Neuronal stem cell (in vitro differentiated cells): ENCODE results near the gene CDH20.
A peak's percentile ranks its signal among the peaks of the same experiment; 100 is the strongest.

ENCODE experiments used
- DNase-seq: peaks from one replicate; pipeline ENCODE4 v3.0.0-alpha.2; 2013; ENCODE audit warnings: low spot score
- H2AFZ ChIP-seq: one replicate; pipeline ENCODE4 v1.6.1; 2013; ENCODE audit warnings: mild to moderate bottlenecking, low read length, inconsistent platforms
- H2AK5ac ChIP-seq: 2 replicates; pipeline ENCODE4 v1.6.1; 2013; ENCODE audit warnings: low read depth, mild to moderate bottlenecking, inconsistent platforms, low read length, moderate library complexity, mixed read lengths
- H2BK120ac ChIP-seq: 2 replicates; pipeline ENCODE4 v1.6.1; 2013; ENCODE audit warnings: low read depth, mild to moderate bottlenecking, inconsistent platforms, low read length, moderate library complexity, mixed read lengths
- H2BK12ac ChIP-seq: one replicate; pipeline ENCODE4 v1.6.1; 2013; ENCODE audit warnings: low read length, inconsistent platforms
- H2BK15ac ChIP-seq: 2 replicates; pipeline ENCODE4 v1.6.1; 2013; ENCODE audit warnings: mild to moderate bottlenecking, low read length, inconsistent platforms, mixed read lengths
- H2BK5ac ChIP-seq: one replicate; pipeline ENCODE4 v1.6.1; 2013; ENCODE audit warnings: inconsistent platforms, mild to moderate bottlenecking, low read length, moderate library complexity
- H3K14ac ChIP-seq: one replicate; pipeline ENCODE4 v1.6.1; 2013; ENCODE audit warnings: low read length, inconsistent platforms
- H3K18ac ChIP-seq: 2 replicates; pipeline ENCODE4 v1.6.1; 2013; ENCODE audit warnings: low read length, inconsistent platforms
- H3K23ac ChIP-seq: 2 replicates; pipeline ENCODE4 v1.6.1; 2013; ENCODE audit warnings: low read depth, mild to moderate bottlenecking, mixed read lengths, low read length, inconsistent platforms; ENCODE audit not compliant: poor library complexity
- H3K27ac ChIP-seq: replicated peaks from 3 replicates; pipeline ENCODE4 v1.5.1; 2013; ENCODE audit warnings: low read length, inconsistent platforms
- H3K27me3 ChIP-seq, 3 experiments: 2 replicates each; pipeline ENCODE4 v1.6.1; 2013; ENCODE audit warnings: low read length in 3 of 3, mild to moderate bottlenecking in 2 of 3, inconsistent platforms in 1 of 3, low read depth in 1 of 3, mixed read lengths in 1 of 3, moderate library complexity in 1 of 3; ENCODE audit not compliant: control insufficient read depth in 3 of 3, insufficient read depth in 3 of 3
- H3K36me3 ChIP-seq, 2 donors: replicated peaks in 1 of 2; 2 replicates each; pipeline ENCODE4 v1.6.1; 2013; ENCODE audit warnings: low read length in 2 of 2; ENCODE audit not compliant: control insufficient read depth in 2 of 2, insufficient read depth in 2 of 2
- H3K4ac ChIP-seq: 2 replicates; pipeline ENCODE4 v1.6.1; 2013; ENCODE audit warnings: inconsistent platforms, mild to moderate bottlenecking, low read length, moderate library complexity
- H3K4me1 ChIP-seq, 2 donors: 1 replicate in 1 of 2; 2 replicates in 1 of 2; pipeline ENCODE4 v1.6.1; 2013; ENCODE audit warnings: low read length in 2 of 2, low read depth in 1 of 2; ENCODE audit not compliant: control insufficient read depth in 2 of 2, insufficient read depth in 1 of 2
- H3K4me2 ChIP-seq: one replicate; pipeline ENCODE4 v1.6.1; 2013; ENCODE audit warnings: mild to moderate bottlenecking, low read length, inconsistent platforms; ENCODE audit not compliant: insufficient read depth, poor library complexity, severe bottlenecking
- H3K4me3 ChIP-seq, 2 donors: 2 replicates each; pipeline ENCODE4 v1.5.1; 2013; ENCODE audit warnings: low read length in 2 of 2, mild to moderate bottlenecking in 2 of 2, inconsistent platforms in 1 of 2, moderate library complexity in 1 of 2
- H3K79me1 ChIP-seq: one replicate; pipeline ENCODE4 v1.6.1; 2013; ENCODE audit warnings: low read depth, mild to moderate bottlenecking, inconsistent platforms, low read length, moderate library complexity
- H3K9ac ChIP-seq: one replicate; pipeline ENCODE4 v1.6.1; 2013; ENCODE audit warnings: mild to moderate bottlenecking, low read depth, low read length, inconsistent platforms; ENCODE audit not compliant: poor library complexity
- H3K9me3 ChIP-seq, 2 donors: replicated peaks in 1 of 2; 2 replicates each; pipeline versions ENCODE3 to v1.6.1; 2013; ENCODE audit warnings: low read length in 2 of 2, mild to moderate bottlenecking in 2 of 2, inconsistent platforms in 1 of 2, low read depth in 1 of 2, mixed read lengths in 1 of 2, moderate library complexity in 1 of 2; ENCODE audit not compliant: control insufficient read depth in 2 of 2, insufficient read depth in 1 of 2
- H4K8ac ChIP-seq: one replicate; pipeline ENCODE4 v1.6.1; 2013; ENCODE audit warnings: low read depth, mild to moderate bottlenecking, inconsistent platforms, low read length, moderate library complexity
- H4K91ac ChIP-seq: one replicate; pipeline ENCODE4 v1.6.1; 2013; ENCODE audit warnings: low read length, low read depth, mild to moderate bottlenecking, inconsistent platforms; ENCODE audit not compliant: poor library complexity
- WGBS, 2 donors: extraction: QIAGEN DNeasy Blood & Tissue Kit; methylation state at CpG; one replicate each; pipeline ENCODE4 v1.1.7; 2013; ENCODE audit warnings: missing lambda C conversion rate in 2 of 2, mixed read lengths in 1 of 2; ENCODE audit not compliant: insufficient read length in 2 of 2, insufficient replicate concordance in 1 of 2; ENCODE audit errors: extremely low coverage in 2 of 2; 5-methylcytosine and 5-hydroxymethylcytosine counted together

CDH20 gene

DNA sequence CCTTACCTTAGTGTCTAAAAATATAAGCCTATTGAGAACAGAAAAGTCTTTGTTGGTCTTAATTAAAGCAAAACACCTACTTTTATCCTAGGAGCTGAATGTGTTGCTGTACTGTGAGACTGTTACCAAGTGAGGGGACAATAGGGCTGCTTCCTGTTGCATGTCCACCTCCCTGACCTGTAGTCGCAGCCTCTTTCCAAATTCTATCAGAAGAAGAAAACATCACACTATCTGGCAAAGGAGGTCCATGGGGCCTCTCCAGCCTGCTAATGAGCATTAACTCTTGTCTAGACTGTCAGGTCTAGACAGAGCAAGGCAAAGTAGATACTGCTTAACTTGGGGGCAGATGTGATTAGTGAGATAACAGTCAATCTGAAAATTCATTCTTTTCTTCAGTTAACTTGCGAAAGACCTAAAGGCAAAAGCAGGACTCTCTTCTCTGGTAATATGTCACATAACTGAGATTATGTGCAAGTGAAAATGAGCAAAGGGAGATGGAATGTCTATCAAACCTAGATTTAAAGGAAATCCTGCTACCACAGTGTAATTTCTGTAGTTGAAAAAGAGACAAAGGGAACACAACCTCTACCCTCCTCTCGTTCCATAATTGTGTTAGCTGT lies 66.9 kb downstream of the CDH20 start:
- Histone ChIP-seq H3K4me3 (no peak overlapping the region), H3K9ac (no peak overlapping the region), H3K4me1 (peaks cover 0 to 21% of the 10 kb centered on the region in 2 donors), H3K18ac (no peak overlapping the region), H3K79me1 (no peaks in the 10 kb centered on the region), H2BK120ac (no peak overlapping the region), H2AFZ (no peak overlapping the region), H3K27ac (no peak overlapping the region), H3K27me3 (no peaks in the 10 kb centered on the region), H3K4ac (no peak overlapping the region), H3K14ac (no peak overlapping the region), H4K91ac (no peak overlapping the region), H3K9me3 (peaks cover 0 to 6% of the 10 kb centered on the region in 2 donors), H2BK12ac (no peak overlapping the region), H3K4me2 (no peak overlapping the region), H3K23ac (no peak overlapping the region), H3K36me3 (no peaks in the 10 kb centered on the region), H2BK15ac (no peak overlapping the region), H2BK5ac (no peak overlapping the region), H4K8ac (no peak overlapping the region), H2AK5ac (no peak overlapping the region)
- peak; percentile 11 for DNase-seq
- WGBS, 2 donors = no CpG with 5 or more reads among the region's 3 CpGs

DNA sequence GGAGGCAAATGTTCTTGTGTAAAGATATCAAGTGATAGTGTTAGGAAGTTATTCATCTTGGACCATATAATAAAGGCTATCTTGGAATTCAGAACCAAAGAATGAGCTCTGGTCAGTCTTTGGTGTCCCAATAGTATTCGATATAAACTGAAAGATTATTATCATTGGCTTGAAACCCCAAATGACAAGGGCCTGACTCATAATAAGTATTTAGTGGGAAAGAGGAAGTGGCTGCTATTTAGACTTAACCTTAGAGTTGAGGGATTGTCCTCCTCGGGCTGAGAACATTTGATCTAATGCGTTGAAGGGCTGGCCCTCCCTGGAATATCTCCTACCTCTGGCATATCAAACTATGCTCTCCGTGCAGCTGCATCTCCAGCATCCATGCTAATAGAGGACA lies 67.5 kb downstream of the CDH20 start:
- H3K79me1 ChIP-seq = no peaks in the 10 kb centered on the region
- no peak overlapping the region for H2BK15ac ChIP-seq
- H4K8ac ChIP-seq = no peak overlapping the region
- no peak overlapping the region for H3K4me2 ChIP-seq
- no peak overlapping the region for H3K4ac ChIP-seq
- H2BK120ac ChIP-seq = no peak overlapping the region
- no peak overlapping the region for H4K91ac ChIP-seq
- H3K14ac ChIP-seq = no peak overlapping the region
- no peaks in the 10 kb centered on the region for H3K27me3 ChIP-seq
- no peak overlapping the region for H3K9ac ChIP-seq
- H3K9me3 ChIP-seq = peaks cover 0 to 6% of the 10 kb centered on the region in 2 donors
- H3K4me1 ChIP-seq = peaks cover 1 to 21% of the 10 kb centered on the region in 2 donors
- no peak overlapping the region for H2AK5ac ChIP-seq
- H2AFZ ChIP-seq = no peak overlapping the region
- H2BK5ac ChIP-seq = no peak overlapping the region
- no peak overlapping the region for H2BK12ac ChIP-seq
- H3K27ac ChIP-seq = no peak overlapping the region
- H3K23ac ChIP-seq = no peak overlapping the region
- no peak overlapping the region for H3K4me3 ChIP-seq
- no peaks in the 10 kb centered on the region for H3K36me3 ChIP-seq
- no CpG with 5 or more reads among the region's 4 CpGs for WGBS, 2 donors
- H3K18ac ChIP-seq = no peak overlapping the region
- DNase-seq = no peak

DNA sequence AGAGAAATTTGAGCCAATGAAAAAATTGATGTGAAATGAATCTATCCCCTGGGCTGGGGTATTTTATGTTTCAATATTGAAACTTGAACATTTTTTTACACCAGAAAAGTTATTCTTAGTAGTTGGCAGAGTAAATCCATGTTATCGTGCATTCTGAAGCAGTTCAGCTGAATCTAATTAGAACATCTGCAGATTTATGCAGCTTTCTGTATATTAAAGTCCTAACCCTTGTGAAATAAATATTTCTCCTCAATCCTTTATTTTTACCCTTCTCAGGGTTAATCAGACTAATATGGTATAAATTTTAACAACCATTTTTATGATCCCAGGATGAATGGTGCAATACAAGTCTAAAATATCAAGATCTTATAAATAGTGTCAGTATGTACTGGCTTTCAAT lies 69.5 kb downstream of the CDH20 start:
- Histone ChIP-seq H3K14ac (no peak overlapping the region), H3K18ac (no peak overlapping the region), H2BK12ac (no peak overlapping the region), H3K4me3 (no peak overlapping the region), H2BK5ac (no peak overlapping the region), H3K9me3 (peaks cover 0 to 6% of the 10 kb centered on the region in 2 donors), H4K8ac (no peak overlapping the region), H2BK15ac (no peak overlapping the region), H3K4me2 (no peak overlapping the region), H4K91ac (no peak overlapping the region), H2BK120ac (no peak overlapping the region), H3K36me3 (no peaks in the 10 kb centered on the region), H3K27me3 (no peaks in the 10 kb centered on the region), H3K4ac (no peak overlapping the region), H3K23ac (no peak overlapping the region), H3K79me1 (no peaks in the 10 kb centered on the region), H2AFZ (no peak overlapping the region), H3K9ac (no peak overlapping the region), H2AK5ac (no peak overlapping the region), H3K27ac (no peak overlapping the region), H3K4me1 (peaks cover 2 to 21% of the 10 kb centered on the region in 2 donors)
- DNase-seq = no peak
- no CpG with 5 or more reads among the region's 1 CpG for WGBS, 2 donors

DNA sequence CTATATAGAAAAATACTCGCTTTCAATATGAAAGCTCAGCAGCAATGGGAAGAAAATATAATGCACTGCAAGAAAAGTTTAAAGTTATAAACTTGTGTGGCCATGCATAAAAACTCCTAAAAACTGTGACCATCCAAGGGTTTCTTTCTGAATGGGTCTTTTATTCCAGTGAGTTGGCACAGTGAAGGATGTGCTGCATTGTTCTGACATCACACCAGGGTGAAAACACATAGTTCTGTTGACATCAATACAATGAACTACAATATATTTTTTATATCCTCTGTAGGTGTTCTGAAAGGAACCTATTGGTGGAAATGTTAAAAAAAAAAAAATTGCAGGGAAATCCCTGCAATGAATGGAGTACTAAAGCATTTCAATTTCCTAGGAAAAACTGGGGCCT lies 80.2 kb downstream of the CDH20 start:
- Histone ChIP-seq H4K91ac (no peak overlapping the region), H3K27ac (no peak overlapping the region), H3K18ac (no peak overlapping the region), H2AFZ (no peak overlapping the region), H3K36me3 (no peaks in the 10 kb centered on the region), H3K79me1 (no peaks in the 10 kb centered on the region), H3K4me2 (no peak overlapping the region), H2AK5ac (no peak overlapping the region), H3K4me1 (peaks cover 0 to 23% of the 10 kb centered on the region in 2 donors), H3K9ac (no peak overlapping the region), H3K23ac (no peak overlapping the region), H2BK5ac (no peak overlapping the region), H3K4me3 (no peak overlapping the region), H4K8ac (no peak overlapping the region), H3K9me3 (peaks cover 0 to 3% of the 10 kb centered on the region in 2 donors), H3K14ac (no peak overlapping the region), H2BK120ac (no peak overlapping the region), H3K4ac (no peak overlapping the region), H3K27me3 (no peaks in the 10 kb centered on the region), H2BK12ac (no peak overlapping the region), H2BK15ac (no peak overlapping the region)
- no peak for DNase-seq
- no CpG with 5 or more reads among the region's 1 CpG for WGBS, 2 donors
